A549 (cell line): ENCODE data around the gene ATG10. TPM values are rescaled to one million over a fixed set of nuclear protein-coding genes. Genes with fewer than 3 reads are reported as not detected.
A peak's percentile ranks its signal among the peaks of the same experiment; 100 is the strongest.

Experiments used
- ATAC-seq, 2 experiments: fragments of 200-7000 bp in 1 of 2; fragments of >200 bp in 1 of 2; cut with Nextera tagmentation in 1 of 2; cut with Tn5 transposase in 1 of 2; 3 replicates each; pipeline versions ENCODE4 v1.8.0 to v1.9.1; 2018 to 2020; ENCODE audit warnings: mild to moderate bottlenecking in 1 of 2, moderate library complexity in 1 of 2
- CTCF ChIA-PET: fragments of 300-600 bp; sonication (Branson Sonifier 250); formaldehyde crosslinking; extraction: SDS; loops from one replicate; lab custom pipeline; 2021; ENCODE audit warnings: antibody characterized with exemption, inconsistent platforms; lab: Yijun Ruan, JAX
- POLR2A ChIA-PET: fragments of 350-600 bp; formaldehyde crosslinking; extraction: SDS; loops from one replicate; lab custom pipeline; 2021; ENCODE audit warnings: antibody characterized with exemption, inconsistent platforms; lab: Yijun Ruan, JAX
- DNase-seq, 2 experiments: peaks; one replicate each; pipeline versions ENCODE4 v3.0.0 to v3.0.0-alpha.2; 2011 to 2016; ENCODE audit warnings: low read depth in 1 of 2, low spot score in 1 of 2
- FAIRE-seq: peaks from 2 replicates; lab custom pipeline; 2011; peaks lifted over from hg19 to GRCh38; lab: Jason Lieb, UNC
- H3K27ac ChIP-seq, 2 experiments: fragments of >200 bp; sonication (Bioruptor Twin); formaldehyde crosslinking; 3 replicates each; pipeline ENCODE4 v1.5.1; 2016 to 2017
- H3K4me1 ChIP-seq: fragments of >200 bp; sonication (Bioruptor Twin); formaldehyde crosslinking; 3 replicates; pipeline ENCODE4 v1.6.1; 2016
- H3K4me2 ChIP-seq: fragments of >200 bp; sonication (Bioruptor Twin); formaldehyde crosslinking; 3 replicates; pipeline ENCODE4 v1.6.1; 2016
- H3K4me3 ChIP-seq: fragments of >200 bp; sonication (Bioruptor Twin); formaldehyde crosslinking; 3 replicates; pipeline ENCODE4 v1.5.1; 2016
- H3K9me3 ChIP-seq: fragments of >200 bp; sonication (Bioruptor Twin); formaldehyde crosslinking; 3 replicates; pipeline ENCODE4 v1.6.1; 2016
- CEBPB ChIP-seq, 2 experiments: fragments of >200 bp in 1 of 2; sonication (Bioruptor Twin) in 1 of 2; formaldehyde crosslinking in 1 of 2; IDR thresholded peaks; 2 replicates each; pipeline ENCODE4 v1.6.1; 2012 to 2016
- CHD4 ChIP-seq: fragments of 200-600 bp; sonication (generic); IDR thresholded peaks from 2 replicates; pipeline ENCODE4 v1.6.1; 2016; ENCODE audit warnings: antibody characterized with exemption, mild to moderate bottlenecking, borderline replicate concordance
- CTCF ChIP-seq: fragments of >200 bp; sonication (Bioruptor Twin); formaldehyde crosslinking; IDR thresholded peaks from 3 replicates; pipeline ENCODE4 v1.5.1; 2016
- E2F6 ChIP-seq: IDR thresholded peaks from 2 replicates; pipeline ENCODE4 v1.6.1; 2012; ENCODE audit warnings: low read depth, borderline replicate concordance
- EHMT2 ChIP-seq: fragments of 200-600 bp; sonication (generic); IDR thresholded peaks from 2 replicates; pipeline ENCODE4 v1.6.1; 2016; ENCODE audit warnings: antibody characterized with exemption, low read depth, mild to moderate bottlenecking, moderate library complexity
- EP300 ChIP-seq, 2 experiments: fragments of >200 bp; sonication (Bioruptor Twin); formaldehyde crosslinking; IDR thresholded peaks; 2 replicates in 1 of 2; 3 replicates in 1 of 2; pipeline ENCODE4 v1.6.1; 2016 to 2017
- FOSL2 ChIP-seq, 2 experiments: fragments of 450-650 bp in 1 of 2; fragments of >200 bp in 1 of 2; sonication (Bioruptor Twin) in 1 of 2; formaldehyde crosslinking; IDR thresholded peaks; 2 replicates each; pipeline versions ENCODE4 v1.5.0 to v1.6.1; 2016 to 2020; ENCODE audit warnings: mild to moderate bottlenecking in 1 of 2, moderate library complexity in 1 of 2
- GATA3 ChIP-seq: IDR thresholded peaks from 2 replicates; pipeline ENCODE4 v1.6.1; 2012; ENCODE audit warnings: borderline replicate concordance
- HEYL ChIP-seq: fragments of 250-450 bp; sonication (Bioruptor Pico); IDR thresholded peaks from 2 replicates; pipeline ENCODE4 v1.8.0; 2021; ENCODE audit warnings: mild to moderate bottlenecking, moderate library complexity
- HOXB5 ChIP-seq: fragments of 250-450 bp; sonication (Bioruptor Pico); IDR thresholded peaks from 2 replicates; pipeline ENCODE4 v1.5.0; 2020; ENCODE audit warnings: mild to moderate bottlenecking, moderate library complexity
- JUN ChIP-seq, 2 experiments: fragments of >200 bp; sonication (Bioruptor Twin); formaldehyde crosslinking; IDR thresholded peaks; 2 replicates in 1 of 2; 3 replicates in 1 of 2; pipeline ENCODE4 v1.6.1; 2016 to 2017
- JUNB ChIP-seq: fragments of >200 bp; sonication (Bioruptor Twin); formaldehyde crosslinking; IDR thresholded peaks from 2 replicates; pipeline ENCODE4 v1.6.1; 2016
- MAFK ChIP-seq: fragments of 450-650 bp; IDR thresholded peaks from 2 replicates; pipeline ENCODE4 v1.6.1; 2014; ENCODE audit not compliant: partially characterized antibody
- MAX ChIP-seq: IDR thresholded peaks from 2 replicates; pipeline ENCODE4 v1.6.1; 2012
- MAZ ChIP-seq: fragments of 150-350 bp; IDR thresholded peaks from 2 replicates; pipeline ENCODE4 v1.6.1; 2014; ENCODE audit warnings: antibody characterized with exemption, low read depth, low read length, borderline replicate concordance
- NPAS2 ChIP-seq: fragments of 250-450 bp; sonication (Bioruptor Pico); IDR thresholded peaks from 2 replicates; pipeline ENCODE4 v1.8.0; 2022; ENCODE audit warnings: mild to moderate bottlenecking, moderate library complexity, borderline replicate concordance
- PBX3 ChIP-seq: IDR thresholded peaks from 2 replicates; pipeline ENCODE4 v1.6.1; 2012
- RAD21 ChIP-seq, 2 experiments: fragments of >200 bp in 1 of 2; sonication (Bioruptor Twin) in 1 of 2; formaldehyde crosslinking in 1 of 2; IDR thresholded peaks in 1 of 2; conservative IDR thresholded peaks in 1 of 2; 2 replicates in 1 of 2; 3 replicates in 1 of 2; pipeline ENCODE4 v1.6.1; 2012 to 2018; ENCODE audit warnings: inconsistent platforms in 1 of 2
- RARB ChIP-seq: fragments of 250-450 bp; sonication (Bioruptor Pico); IDR thresholded peaks from 2 replicates; pipeline ENCODE4 v1.8.0; 2021; ENCODE audit warnings: mild to moderate bottlenecking, moderate library complexity
- RFX5 ChIP-seq: fragments of 450-650 bp; IDR thresholded peaks from 2 replicates; pipeline ENCODE4 v1.7.1; 2014; ENCODE audit warnings: antibody characterized with exemption, mild to moderate bottlenecking, moderate library complexity
- RNF2 ChIP-seq: fragments of 200-600 bp; sonication (generic); IDR thresholded peaks from 2 replicates; pipeline ENCODE4 v1.6.1; 2016; ENCODE audit warnings: low read depth, mild to moderate bottlenecking, antibody characterized with exemption, moderate library complexity, borderline replicate concordance
- SMC3 ChIP-seq: fragments of >200 bp; sonication (Bioruptor Twin); formaldehyde crosslinking; IDR thresholded peaks from 3 replicates; pipeline ENCODE4 v1.6.1; 2018; ENCODE audit warnings: inconsistent platforms
- SREBF2 ChIP-seq: fragments of 450-650 bp; IDR thresholded peaks from 2 replicates; pipeline ENCODE4 v1.6.1; 2014; ENCODE audit warnings: mild to moderate bottlenecking, moderate library complexity
- TFCP2L1 ChIP-seq: fragments of 250-450 bp; sonication (Bioruptor Pico); IDR thresholded peaks from 2 replicates; pipeline ENCODE4 v1.5.0; 2021; ENCODE audit warnings: mild to moderate bottlenecking
- USF2 ChIP-seq: fragments of 450-650 bp; IDR thresholded peaks from 2 replicates; pipeline ENCODE4 v1.6.1; 2014; ENCODE audit warnings: antibody characterized with exemption
- ZFP36 ChIP-seq: fragments of 450-650 bp; IDR thresholded peaks from 2 replicates; pipeline ENCODE4 v1.6.1; 2014; ENCODE audit warnings: borderline replicate concordance; ENCODE audit not compliant: partially characterized antibody
- ZNF302 ChIP-seq: fragments of 250-450 bp; sonication (Bioruptor Pico); IDR thresholded peaks from 2 replicates; pipeline ENCODE4 v1.9.0; 2021; ENCODE audit warnings: inconsistent platforms, mild to moderate bottlenecking, moderate library complexity
- WGBS: methylation state at CpG from one replicate; pipeline ENCODE4 v1.1.6; 2017; ENCODE audit errors: missing lambda C conversion rate; 5-methylcytosine and 5-hydroxymethylcytosine counted together
- polyA plus RNA-seq, 4 experiments: library from polyadenylated mRNA; depleted of rRNA in 3 of 4; stranded (reverse); fragments of >200 nt; fragmentation: RNase III in 1 of 4; extraction: RNeasy Plus Mini Kit Qiagen cat#74134 plus additional on column Dnase treatment in 1 of 4; gene quantifications; 2 replicates in 3 of 4; 3 replicates in 1 of 4; pipeline ENCODE4 v1.2.3, GENCODE V29; 2011 to 2017

Gene ATG10
- polyA plus RNA-seq, 2 of the 4 experiments (the other 2 are of a cell fraction) = 12.7 to 17.9 TPM

- CTCF ChIA-PET = interaction anchor here (0.5 to 3.6 kb wide), 49 partner anchors 12 to 741 kb away, joined by 3 to 36 read pairs (median 4); partner anchors contain the start of gene SSBP2
These were observed 193.3 kb downstream of the ATG10 start for GRCh38 chr5:82164977-82165713.

GRCh38 chr5:82165740-82166530 is 194.1 kb downstream of the ATG10 start:
- no peak overlapping the region for H3K4me3 ChIP-seq
- peak; percentile 99 for FAIRE-seq
- WGBS = 48% methylated on average over 3 of the region's 3 CpGs
- H3K27ac ChIP-seq = peak overlapping the region; percentile 88
- ATAC-seq = peak; percentile 89 to 91
- peak overlapping the region; percentile 81 for H3K4me2 ChIP-seq
- DNase-seq = peak; percentile 71 to 93
- ChIA-PET CTCF (interaction anchor here (0.5 to 3.6 kb wide), 45 partner anchors 11 to 742 kb away, joined by 3 to 36 read pairs (median 4); partner anchors contain the start of gene SSBP2), POLR2A (interaction anchor here (1.0 to 3.0 kb wide), 5 partner anchors 194 to 865 kb away, joined by 4 to 43 read pairs (median 10); partner anchors contain the start of genes ATG10, SSBP2 and ZCCHC9)
- H3K4me1 ChIP-seq = peaks cover 36% of the 10 kb centered on the region
- H3K9me3 ChIP-seq = no peaks in the 10 kb centered on the region
- no peak for TF ChIP-seq CHD4
- TF ChIP-seq JUN (IDR thresholded peaks at IDR 0.05) = no peak
- TF ChIP-seq JUNB = no peak
- no peak for TF ChIP-seq EP300 (IDR thresholded peaks at IDR 0.05)
- TF ChIP-seq RARB (CRISPR knock-in tag) = no peak
- TF ChIP-seq ZFP36 = no peak
- TF ChIP-seq RFX5 = no peak
- no peak for TF ChIP-seq HOXB5
- peak; percentile 97 to 98 for TF ChIP-seq RAD21 (conservative IDR thresholded peaks at IDR 0.05 in 1 of 2, IDR thresholded peaks at IDR 0.05 in 1 of 2)
- no peak for TF ChIP-seq RNF2
- TF ChIP-seq TFCP2L1 = no peak
- no peak for TF ChIP-seq USF2
- TF ChIP-seq SMC3 = peak; percentile 92
- TF ChIP-seq PBX3 = no peak
- no peak for TF ChIP-seq FOSL2 (IDR thresholded peaks at IDR 0.05)
- peak; percentile 57 for TF ChIP-seq FOSL2 (CRISPR knock-in tag; IDR thresholded peaks at IDR 0.05)
- TF ChIP-seq NPAS2 = no peak
- TF ChIP-seq HEYL (CRISPR knock-in tag) = no peak
- no peak for TF ChIP-seq GATA3
- no peak for TF ChIP-seq ZNF302
- TF ChIP-seq SREBF2 = no peak
- TF ChIP-seq CTCF = peak; percentile 96
- TF ChIP-seq E2F6 = no peak
- TF ChIP-seq MAZ = no peak

More at GRCh38 chr5:82164977-82165713, 193.3 kb downstream of the ATG10 start:
- POLR2A ChIA-PET = interaction anchor here (0.5 to 3.0 kb wide), 11 partner anchors 58 to 864 kb away, joined by 3 to 43 read pairs (median 6); partner anchors contain the start of genes ATG10, RPS23, SSBP2 and ZCCHC9
- no peak for FAIRE-seq
- peak; percentile 22 to 86 for DNase-seq
- 2% methylated on average over 3 of the region's 3 CpGs for WGBS
- peaks cover 38% of the 10 kb centered on the region for H3K4me1 ChIP-seq
- H3K4me2 ChIP-seq = peak overlapping the region; percentile 81
- H3K27ac ChIP-seq = peak overlapping the region; percentile 88
- H3K4me3 ChIP-seq = 0 out of 3 replicates have a peak overlapping the region, but pooled peaks have one; percentile 3
- peak; percentile 87 for TF ChIP-seq MAFK
- TF ChIP-seq CEBPB (IDR thresholded peaks at IDR 0.05) = peak; percentile 56 to 87; a peak in 3 of 4 replicates
- peak; percentile 60 for TF ChIP-seq SMC3
- no peak for TF ChIP-seq EP300 (IDR thresholded peaks at IDR 0.05)
- TF ChIP-seq E2F6 = 0 out of 2 replicates have a peak, but pooled peaks have one; percentile 35
- no peak for TF ChIP-seq ZFP36
- TF ChIP-seq RAD21 (conservative IDR thresholded peaks at IDR 0.05 in 1 of 2, IDR thresholded peaks at IDR 0.05 in 1 of 2) = peak; percentile 50
- TF ChIP-seq MAX = peak; percentile 85
- no peak for TF ChIP-seq EHMT2
- peak; percentile 77 to 85 for ATAC-seq
- H3K9me3 ChIP-seq = no peaks in the 10 kb centered on the region
